K562 (cell line): ENCODE measurements around the gene STAMBPL1. TPM values are rescaled to one million over a fixed set of nuclear protein-coding genes. Genes with fewer than 3 reads are reported as not detected.

Experiments
- ATAC-seq: fragments of 200-7000 bp; cut with Tn5 transposase; 3 replicates; pipeline ENCODE4 v1.9.1; 2020; ENCODE audit warnings: moderate library complexity
- BruUV-seq: library from RNA; stranded (reverse); fragments of 400-500 nt; replicated peaks from 2 replicates; lab custom pipeline; 2021; lab: Mats Ljungman, UMichigan
- CTCF ChIA-PET: fragments of 300-600 bp; formaldehyde crosslinking; extraction: SDS; loops from one replicate; lab custom pipeline; 2021; ENCODE audit warnings: low intra/inter-chr PET ratio; lab: Yijun Ruan, JAX
- POLR2A ChIA-PET: fragments of 300-600, 350-650 bp; sonication (Branson Sonifier 250); formaldehyde crosslinking; extraction: SDS; loops from one replicate; lab custom pipeline; 2021; ENCODE audit warnings: antibody characterized with exemption, inconsistent platforms; lab: Yijun Ruan, JAX
- DNase-seq, 4 experiments: peaks; one replicate each; pipeline versions ENCODE4 v3.0.0 to v3.0.0-alpha.2; 2011 to 2018; ENCODE audit warnings: low spot score in 3 of 4, mixed read lengths in 3 of 4; ENCODE audit errors: extremely low read depth in 1 of 4
- FAIRE-seq: peaks from 2 replicates; lab custom pipeline; 2011; peaks lifted over from hg19 to GRCh38; lab: Jason Lieb, UNC
- H2AFZ ChIP-seq: 2 replicates; pipeline ENCODE4 v1.6.0; 2011; ENCODE audit warnings: low read depth, low read length, control low read depth, inconsistent platforms
- H3K27ac ChIP-seq: fragments of 200-600 bp; 3 replicates; pipeline ENCODE4 v1.8.0; 2011; ENCODE audit warnings: low read depth, mild to moderate bottlenecking, control low read depth, inconsistent platforms, low read length, moderate library complexity, mixed read lengths; ENCODE audit errors: extremely low read depth
- H3K27me3 ChIP-seq, 2 experiments: fragments of 300-600 bp in 1 of 2; 2 replicates in 1 of 2; 3 replicates in 1 of 2; pipeline versions ENCODE4 v1.6.0 to v1.8.0; 2011; ENCODE audit warnings: inconsistent platforms in 2 of 2, low read length in 2 of 2, mild to moderate bottlenecking in 1 of 2, mixed read lengths in 1 of 2, moderate library complexity in 1 of 2; ENCODE audit not compliant: control insufficient read depth in 2 of 2, insufficient read depth in 2 of 2
- H3K36me3 ChIP-seq: fragments of 300-600 bp; 3 replicates; pipeline ENCODE4 v1.8.0; 2011; ENCODE audit warnings: mild to moderate bottlenecking, low read length, inconsistent platforms; ENCODE audit not compliant: control insufficient read depth, insufficient read depth
- H3K4me1 ChIP-seq, 2 experiments: fragments of 200-600 bp in 1 of 2; replicated peaks in 1 of 2; 2 replicates in 1 of 2; 3 replicates in 1 of 2; pipeline versions ENCODE4 v1.5.1 to v1.8.0; 2011; ENCODE audit warnings: inconsistent platforms in 2 of 2, low read length in 2 of 2, mild to moderate bottlenecking in 1 of 2, mixed read lengths in 1 of 2, moderate library complexity in 1 of 2; ENCODE audit not compliant: control insufficient read depth in 2 of 2, insufficient read depth in 2 of 2
- H3K4me2 ChIP-seq: 2 replicates; pipeline ENCODE4 v1.6.1; 2011; ENCODE audit warnings: low read length, control low read depth, inconsistent platforms, mixed read lengths; ENCODE audit not compliant: insufficient read depth
- H3K4me3 ChIP-seq: fragments of 200-600 bp; sonication (generic), shearing (Covaris generic); 2 replicates; pipeline ENCODE4 v1.5.1; 2016; ENCODE audit warnings: control low read depth, inconsistent platforms
- H3K79me2 ChIP-seq: fragments of 200-600 bp; 3 replicates; pipeline ENCODE4 v1.8.0; 2011; ENCODE audit warnings: low read length, inconsistent platforms; ENCODE audit not compliant: control insufficient read depth, insufficient read depth
- H3K9ac ChIP-seq, 2 experiments: 2 replicates each; pipeline versions ENCODE4 v1.6.0 to v1.6.1; 2011; ENCODE audit warnings: low read depth in 2 of 2, low read length in 2 of 2, control low read depth in 1 of 2, inconsistent platforms in 1 of 2, mild to moderate bottlenecking in 1 of 2, mixed read lengths in 1 of 2; ENCODE audit not compliant: insufficient read depth in 1 of 2
- H3K9me1 ChIP-seq: one replicate; pipeline ENCODE4 v1.6.0; 2011; ENCODE audit warnings: inconsistent platforms, mild to moderate bottlenecking, low read length, moderate library complexity; ENCODE audit not compliant: control insufficient read depth, insufficient read depth
- H3K9me3 ChIP-seq: replicated peaks from 2 replicates; pipeline ENCODE4 v1.5.1; 2011; ENCODE audit warnings: low read depth, low read length, inconsistent platforms; ENCODE audit not compliant: control insufficient read depth, insufficient read depth
- H4K20me1 ChIP-seq: replicated peaks from 2 replicates; pipeline ENCODE4 v1.6.1; 2011; ENCODE audit warnings: low read length, inconsistent platforms, mixed read lengths; ENCODE audit not compliant: control insufficient read depth, insufficient read depth
- E4F1 ChIP-seq: fragments of 250-450 bp; sonication (Bioruptor Pico); IDR thresholded peaks from 2 replicates; pipeline ENCODE4 v1.5.0; 2021; ENCODE audit warnings: mild to moderate bottlenecking, borderline replicate concordance
- TCF7L2 ChIP-seq: fragments of 150-350 bp; IDR thresholded peaks from 2 replicates; pipeline ENCODE4 v1.6.1; 2016; ENCODE audit warnings: low read depth, mild to moderate bottlenecking, low read length, moderate library complexity
- UBTF ChIP-seq, 2 experiments: IDR thresholded peaks; 2 replicates each; pipeline ENCODE4 v1.6.1; 2012; ENCODE audit warnings: improper control_type of control experiment in 2 of 2, low read depth in 2 of 2, low read length in 2 of 2, borderline replicate concordance in 1 of 2
- ZNF280A ChIP-seq: fragments of 450-650 bp; IDR thresholded peaks from 2 replicates; pipeline ENCODE4 v1.6.1; 2018; ENCODE audit warnings: mild to moderate bottlenecking, low read depth; ENCODE audit not compliant: partially characterized antibody
- WGBS: fragments of 100-300 bp; shearing (Covaris generic); methylation state at CpG from one replicate; pipeline ENCODE4 v1.1.6; 2016; ENCODE audit warnings: low coverage, mixed read lengths; ENCODE audit not compliant: insufficient coverage; ENCODE audit errors: missing lambda C conversion rate; 5-methylcytosine and 5-hydroxymethylcytosine counted together
- in situ Hi-C: fragments of 300-500 bp; cut with MboI; formaldehyde crosslinking; loops from 4 replicates; pipeline ENCODE4 v1.15.0; 2018; ENCODE audit warnings: inconsistent platforms, mixed read lengths
- intact Hi-C: fragments of 100-400 bp; cut with micrococcal nuclease; formaldehyde crosslinking; loops from 2 replicates; pipeline ENCODE4 v1.14.2; 2022
- polyA plus RNA-seq, 8 experiments: library from polyadenylated mRNA; depleted of rRNA in 4 of 8; stranded (reverse) in 5 of 8; unstranded in 3 of 8; fragments of >200 nt; fragmentation: Nextera tagmentation in 2 of 8; fragmentation: Illumina TruSeq in 1 of 8; extraction: Ambion mirVana in 2 of 8; extraction: Trizol in 1 of 8; gene quantifications; 2 replicates each; pipeline versions ENCODE4 v1.2.1 to v1.2.3, GENCODE V29; 2011 to 2014; ENCODE audit warnings: inconsistent platforms in 1 of 8, missing spikeins in 1 of 8
- total RNA-seq, 7 experiments: library from RNA; depleted of rRNA in 6 of 7; stranded (reverse); fragments of >200 nt in 6 of 7; fragmentation: Illumina TruSeq in 2 of 7; extraction: Trizol in 2 of 7; gene quantifications; 2 replicates each; pipeline versions ENCODE4 v1.2.1 to v1.2.3, GENCODE V29; 2011 to 2021; ENCODE audit warnings: low replicate concordance in 1 of 7

Gene STAMBPL1
- total and polyA plus RNA-seq, 9 of the 15 experiments (the other 6 are each of a cell fraction or from before 2014, with no cell fraction given), result 0.09 TPM; not detected in 8

- in situ Hi-C loops, result no loop called here
- POLR2A ChIA-PET, result no interaction called here
- no peaks in the 10 kb centered on the region for H4K20me1 ChIP-seq
Observed at GRCh38 chr10:88848499-88848898, 31.5 kb upstream of the STAMBPL1 start.

More at GRCh38 chr10:88848499-88848898, 31.5 kb upstream of the STAMBPL1 start:
- TF ChIP-seq UBTF (IDR thresholded peaks at IDR 0.05; ENCODE audit: borderline replicate concordance in 1 of 2, low read depth in 2 of 2, low read length in 2 of 2) (no peak), E4F1 (no peak), TCF7L2 (no peak), ZNF280A (no peak)
- TF ChIP-seq, all 486 proteins: peak for 0
- no TSS peak for BruUV-seq
- H3K4me1 ChIP-seq, result no peaks in the 10 kb centered on the region
- no peaks in the 10 kb centered on the region for H3K79me2 ChIP-seq
- ATAC-seq, result no peak
- H3K27ac ChIP-seq, result no peak overlapping the region
- no peak overlapping the region for H3K4me3 ChIP-seq
- no peak overlapping the region for H2AFZ ChIP-seq
- H3K36me3 ChIP-seq, result no peaks in the 10 kb centered on the region
- FAIRE-seq, result no peak
- DNase-seq, result no peak
- intact Hi-C loops, result no loop called here
- H3K9ac ChIP-seq, result no peak overlapping the region
- H3K9me3 ChIP-seq, result no peaks in the 10 kb centered on the region
- H3K27me3 ChIP-seq, result no peaks in the 10 kb centered on the region
- no peak overlapping the region for H3K4me2 ChIP-seq
- CTCF ChIA-PET, result no interaction called here
- 0% methylated on average over 1 of the region's 1 CpG for WGBS
- H3K9me1 ChIP-seq, result no peaks in the 10 kb centered on the region
